GM12891 (cell line): Measurements from ENCODE around the gene KNL1.

Source experiments
- PAX5 ChIP-seq: IDR thresholded peaks from 2 replicates; pipeline ENCODE4 v1.6.1; 2011; ENCODE audit warnings: low read length, moderate library complexity, mild to moderate bottlenecking; ENCODE audit not compliant: insufficient read depth, severe bottlenecking
- POLR2A ChIP-seq: IDR thresholded peaks from 2 replicates; pipeline ENCODE4 v1.6.1; 2011; ENCODE audit warnings: low read depth, low read length, control low read depth
- POLR2AphosphoS5 ChIP-seq: IDR thresholded peaks from 2 replicates; pipeline ENCODE4 v1.6.1; 2011; ENCODE audit warnings: low read depth, low read length, control low read depth
- POU2F2 ChIP-seq: IDR thresholded peaks from 2 replicates; pipeline ENCODE4 v1.6.1; 2011; ENCODE audit warnings: low read depth, mild to moderate bottlenecking, control low read depth, low read length, moderate library complexity
- TAF1 ChIP-seq: IDR thresholded peaks from 2 replicates; pipeline ENCODE4 v1.6.1; 2011; ENCODE audit warnings: low read depth, low read length, control low read depth

DNA sequence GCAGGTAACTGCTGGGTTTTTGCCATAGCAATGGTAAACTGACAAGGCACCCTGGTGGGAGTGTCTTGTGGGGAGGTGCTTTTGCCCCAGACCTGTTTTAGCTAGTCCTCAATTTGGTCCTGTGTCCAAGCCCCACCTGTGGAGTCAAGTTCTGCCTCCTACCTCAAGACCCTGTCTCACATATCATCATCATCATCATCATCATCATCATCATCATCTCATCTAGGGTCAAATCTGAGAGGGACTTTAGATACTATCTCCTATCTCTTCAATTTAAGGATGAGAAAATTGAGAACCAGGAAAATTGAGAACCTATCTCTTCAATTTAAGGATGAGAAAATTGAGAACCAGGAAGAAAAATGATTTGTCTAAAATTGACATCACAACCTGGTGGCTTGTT is 9.9 kb downstream of the KNL1 start:
- TF ChIP-seq POLR2AphosphoS5 (no peak), TAF1 (no peak), POLR2A (no peak), POU2F2 (no peak), PAX5 (no peak)
